GM19193 (cell line): ENCODE measurements around the gene ACO2.
A peak's percentile ranks its signal among the peaks of the same experiment; 100 is the strongest.

ENCODE experiments used
- POLR2A ChIP-seq: IDR thresholded peaks from 4 replicates; pipeline ENCODE4 v1.6.1; 2011; ENCODE audit not compliant: insufficient read depth, insufficient read length; ENCODE audit errors: extremely low read depth

Gene ACO2

GRCh38 chr22:41468381-41469217, at the start of gene ACO2, which contains the start of gene PHF5A:
Gene ACO2 (plus strand): TSS chr22:41469117. CDS start chr22:41469147, 30 bp downstream.
Gene PHF5A (minus strand): TSS chr22:41468692. CDS start chr22:41468653, 39 bp downstream.
- TF ChIP-seq POLR2A: peak; percentile 78

GRCh38 chr22:41425660-41426365, 43.1 kb upstream of the ACO2 start:
- TF ChIP-seq POLR2A: no peak

GRCh38 chr22:41429232-41429950, 39.5 kb upstream of the ACO2 start:
- no peak for TF ChIP-seq POLR2A

GRCh38 chr22:41429951-41430332, 39.0 kb upstream of the ACO2 start:
- no peak for TF ChIP-seq POLR2A

GRCh38 chr22:41431656-41432055, 37.3 kb upstream of the ACO2 start:
- TF ChIP-seq POLR2A: no peak

- no peak for TF ChIP-seq POLR2A
Observed at GRCh38 chr22:41435560-41435959, 33.4 kb upstream of the ACO2 start.

- no peak for TF ChIP-seq POLR2A
Observed at GRCh38 chr22:41436322-41437113, 32.4 kb upstream of the ACO2 start.

- no peak for TF ChIP-seq POLR2A
Observed at GRCh38 chr22:41437198-41437597, 31.7 kb upstream of the ACO2 start.

GRCh38 chr22:41442240-41442792, 26.6 kb upstream of the ACO2 start:
- TF ChIP-seq POLR2A: no peak

- peak; percentile 49 for TF ChIP-seq POLR2A
Observed at GRCh38 chr22:41444360-41445128, 24.4 kb upstream of the ACO2 start.

GRCh38 chr22:41445129-41446056, 23.5 kb upstream of the ACO2 start:
- TF ChIP-seq POLR2A: no peak

GRCh38 chr22:41446057-41446501, 22.8 kb upstream of the ACO2 start:
- TF ChIP-seq POLR2A: no peak

GRCh38 chr22:41446639-41447434, 22.1 kb upstream of the ACO2 start, which contains the start of gene TOB2:
Gene TOB2 (minus strand): TSS chr22:41446801. CDS start chr22:41437345, 9,456 bp downstream.
- TF ChIP-seq POLR2A: peak; percentile 99
